ENCODE data around the gene PLEKHG3.

GRCh38 chr14:64704143-64704742, at the start of gene PLEKHG3:
- no peak for TF ChIP-seq CTCF (IDR thresholded peaks at IDR 0.05; ENCODE audit: low read length)
- no peak for TF ChIP-seq EZH2 (optimal IDR thresholded peaks at IDR 0.05; ENCODE audit: low read depth, low read length)
- TF ChIP-seq EZH2phosphoT487 (IDR thresholded peaks at IDR 0.05; ENCODE audit: low read length), result no peak

Data from MM.1S (cell line).